Mesendoderm (in vitro differentiated cells): ENCODE measurements around the gene NUPR1.
"Not testable (repeated sequence)": the region's sequence is repeated elsewhere in the genome, so short reads cannot be mapped to it uniquely, and the experiment has no call there.

Experiments used
- DNase-seq: peaks from one replicate; pipeline ENCODE4 v3.0.0; 2013
- H2AK5ac ChIP-seq: 2 replicates; pipeline ENCODE4 v1.6.1; 2013; ENCODE audit warnings: low read length, inconsistent platforms
- H2BK120ac ChIP-seq: 2 replicates; pipeline ENCODE4 v1.6.1; 2013; ENCODE audit warnings: low read depth, mild to moderate bottlenecking, low read length, moderate library complexity, mixed read lengths
- H2BK15ac ChIP-seq: replicated peaks from 2 replicates; pipeline ENCODE4 v1.6.1; 2013; ENCODE audit warnings: low read depth, mild to moderate bottlenecking, moderate library complexity
- H2BK5ac ChIP-seq: 2 replicates; pipeline ENCODE4 v1.6.1; 2013; ENCODE audit warnings: low read length, inconsistent platforms
- H3K18ac ChIP-seq: 2 replicates; pipeline ENCODE4 v1.6.1; 2013; ENCODE audit warnings: mild to moderate bottlenecking, low read length, mixed read lengths
- H3K23ac ChIP-seq: one replicate; pipeline ENCODE4 v1.6.1; 2013; ENCODE audit warnings: low read length
- H3K27ac ChIP-seq: 2 replicates; pipeline ENCODE4 v1.5.1; 2013; ENCODE audit warnings: low read depth, mild to moderate bottlenecking, inconsistent platforms, low read length, moderate library complexity
- H3K27me3 ChIP-seq: 2 replicates; pipeline ENCODE4 v1.6.1; 2013; ENCODE audit warnings: low read length, control low read depth, mild to moderate bottlenecking, inconsistent platforms; ENCODE audit not compliant: insufficient read depth, poor library complexity
- H3K36me3 ChIP-seq: 2 replicates; pipeline ENCODE4 v1.6.1; 2013; ENCODE audit warnings: low read length, inconsistent platforms; ENCODE audit not compliant: control insufficient read depth, insufficient read depth
- H3K4ac ChIP-seq: one replicate; pipeline ENCODE4 v1.6.1; 2013; ENCODE audit warnings: low read depth, mild to moderate bottlenecking, low read length, moderate library complexity
- H3K4me1 ChIP-seq: 2 replicates; pipeline ENCODE4 v1.6.1; 2013; ENCODE audit warnings: low read depth, low read length, inconsistent platforms; ENCODE audit not compliant: control insufficient read depth
- H3K4me2 ChIP-seq: 2 replicates; pipeline ENCODE4 v1.6.1; 2013; ENCODE audit warnings: low read length
- H3K4me3 ChIP-seq: 2 replicates; pipeline ENCODE4 v1.5.1; 2013; ENCODE audit warnings: mild to moderate bottlenecking, low read length
- H3K56ac ChIP-seq: one replicate; pipeline ENCODE4 v1.6.1; 2013; ENCODE audit warnings: low read length
- H3K79me1 ChIP-seq: 2 replicates; pipeline ENCODE4 v1.6.1; 2013; ENCODE audit warnings: low read length, inconsistent platforms
- H3K79me2 ChIP-seq: 2 replicates; pipeline ENCODE4 v1.6.1; 2013; ENCODE audit warnings: mild to moderate bottlenecking, low read length; ENCODE audit not compliant: control insufficient read depth, insufficient read depth
- H3K9ac ChIP-seq: 2 replicates; pipeline ENCODE4 v1.6.1; 2013; ENCODE audit warnings: low read length, inconsistent platforms
- H4K5ac ChIP-seq: one replicate; pipeline ENCODE4 v1.6.1; 2013; ENCODE audit warnings: low read length
- H4K8ac ChIP-seq: one replicate; pipeline ENCODE4 v1.6.1; 2013; ENCODE audit warnings: low read depth, mild to moderate bottlenecking, control low read depth, low read length, moderate library complexity
- WGBS: extraction: QIAGEN DNeasy Blood & Tissue Kit; methylation state at CpG from one replicate; pipeline ENCODE4 v1.1.7; 2013; ENCODE audit warnings: low lambda C conversion rate, missing lambda C conversion rate; ENCODE audit not compliant: insufficient coverage; ENCODE audit errors: extremely low coverage; 5-methylcytosine and 5-hydroxymethylcytosine counted together

NUPR1 gene

DNA sequence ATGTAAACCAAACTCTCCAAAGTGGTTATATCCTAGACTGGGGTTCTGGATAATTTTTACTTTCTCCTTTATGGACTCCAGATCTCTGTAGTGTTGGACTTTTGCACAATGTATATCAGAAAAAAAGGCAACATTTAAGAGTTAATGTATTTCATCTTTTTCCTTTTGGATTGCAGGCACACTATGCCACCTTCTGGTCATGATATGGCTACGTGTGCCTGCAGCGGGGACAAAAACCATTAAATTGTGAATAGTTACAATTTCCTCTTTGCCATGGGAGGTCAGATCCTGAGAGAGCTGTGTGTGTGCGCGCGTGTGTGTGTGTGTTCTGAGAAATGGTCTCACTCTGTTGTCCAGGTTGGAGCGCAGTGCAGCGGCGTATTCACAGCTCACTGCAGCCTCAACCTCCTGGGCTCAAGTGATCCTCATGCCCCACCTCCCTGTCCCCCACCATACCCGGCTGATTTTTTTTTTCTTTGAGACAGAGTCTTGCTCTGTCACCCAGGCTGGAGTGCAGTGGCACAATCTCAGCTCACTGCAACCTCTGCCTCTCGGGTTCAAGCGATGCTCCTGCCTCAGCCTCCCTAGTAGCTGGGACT lies 10.6 kb upstream of the NUPR1 start:
- Histone ChIP-seq H3K36me3 (no peaks in the 10 kb centered on the region), H4K8ac (no peak overlapping the region), H3K9ac (no peak overlapping the region), H2BK5ac (no peak overlapping the region), H3K27me3 (no peaks in the 10 kb centered on the region), H3K4me2 (no peak overlapping the region), H3K4me3 (no peak overlapping the region), H3K79me2 (no peaks in the 10 kb centered on the region), H3K23ac (no peak overlapping the region), H2BK120ac (no peak overlapping the region), H3K56ac (no peak overlapping the region), H4K5ac (no peak overlapping the region), H3K4me1 (no peaks in the 10 kb centered on the region), H3K79me1 (no peaks in the 10 kb centered on the region), H3K18ac (no peak overlapping the region), H2AK5ac (no peak overlapping the region), H3K4ac (no peak overlapping the region), H3K27ac (no peak overlapping the region), H2BK15ac (no peak overlapping the region)
- WGBS: no CpG with 5 or more reads among the region's 11 CpGs
- DNase-seq: no peak

DNA sequence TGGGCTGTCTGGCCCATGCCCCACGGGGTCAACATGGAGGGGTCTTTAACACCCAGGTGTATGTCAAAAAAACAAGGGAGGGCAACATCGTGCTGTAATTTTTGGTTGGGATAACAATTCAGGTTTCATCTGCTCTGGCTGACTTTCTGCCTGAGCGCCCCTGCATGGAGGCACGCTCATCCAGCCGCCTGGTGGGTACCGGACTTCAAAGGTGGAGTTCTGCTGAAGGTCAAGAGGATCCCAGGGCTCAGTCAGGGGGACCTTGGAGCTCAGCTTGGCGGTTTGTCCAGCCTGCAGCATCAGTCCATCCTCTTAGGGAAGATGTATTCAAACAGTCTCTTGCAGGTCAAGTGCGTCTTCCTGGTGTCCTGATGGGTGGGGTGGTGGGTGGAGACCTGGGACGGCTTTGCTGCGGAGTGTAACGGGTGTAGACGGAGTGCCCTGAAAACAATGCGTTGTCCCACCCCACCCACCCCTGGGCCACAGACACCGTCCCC lies 9.6 kb upstream of the NUPR1 start:
- no peaks in the 10 kb centered on the region for H3K4me1 ChIP-seq

DNA sequence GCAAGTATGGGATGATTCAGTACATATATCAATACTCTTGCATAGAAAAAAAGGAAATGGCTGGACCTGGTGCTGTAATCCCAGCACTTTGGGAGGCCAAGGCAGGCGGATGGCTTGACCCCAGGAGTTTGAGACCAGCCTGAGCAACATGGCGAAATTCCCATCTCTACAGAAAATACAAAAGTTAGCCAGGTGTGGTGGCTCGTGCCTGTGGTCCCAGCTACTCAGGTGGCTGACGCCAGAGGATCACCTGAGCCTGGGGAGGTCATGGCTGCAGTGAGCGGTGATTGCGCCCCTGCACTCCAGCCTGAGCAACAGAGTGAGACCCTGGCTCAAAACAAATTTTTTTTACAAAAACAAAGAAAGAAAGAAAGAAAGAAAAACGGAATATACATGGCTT lies 7.9 kb upstream of the NUPR1 start:
- Histone ChIP-seq H4K5ac (no peak overlapping the region), H2AK5ac (no peak overlapping the region), H2BK15ac (no peak overlapping the region), H3K23ac (no peak overlapping the region), H3K4me2 (no peak overlapping the region), H2BK120ac (no peak overlapping the region), H3K56ac (no peak overlapping the region), H4K8ac (no peak overlapping the region), H3K79me1 (no peaks in the 10 kb centered on the region), H3K4me1 (no peaks in the 10 kb centered on the region), H3K18ac (no peak overlapping the region), H3K27me3 (no peaks in the 10 kb centered on the region), H3K36me3 (no peaks in the 10 kb centered on the region), H3K9ac (no peak overlapping the region), H3K4ac (no peak overlapping the region), H3K27ac (no peak overlapping the region), H3K79me2 (no peaks in the 10 kb centered on the region), H2BK5ac (no peak overlapping the region), H3K4me3 (no peak overlapping the region)
- no peak for DNase-seq
- no CpG with 5 or more reads among the region's 7 CpGs for WGBS

More for the DNA sequence above, 9.6 kb upstream of the NUPR1 start:
- Histone ChIP-seq H3K27me3 (no peaks in the 10 kb centered on the region), H3K4me3 (no peak overlapping the region), H4K5ac (no peak overlapping the region), H2AK5ac (no peak overlapping the region), H2BK120ac (no peak overlapping the region), H2BK5ac (no peak overlapping the region), H3K4me2 (no peak overlapping the region), H3K36me3 (no peaks in the 10 kb centered on the region), H3K18ac (no peak overlapping the region), H3K79me2 (no peaks in the 10 kb centered on the region), H3K56ac (no peak overlapping the region), H3K23ac (no peak overlapping the region), H4K8ac (no peak overlapping the region), H3K27ac (no peak overlapping the region), H2BK15ac (no peak overlapping the region), H3K9ac (no peak overlapping the region), H3K4ac (no peak overlapping the region), H3K79me1 (no peaks in the 10 kb centered on the region)
- WGBS: no CpG with 5 or more reads among the region's 14 CpGs
- DNase-seq: no peak

DNA sequence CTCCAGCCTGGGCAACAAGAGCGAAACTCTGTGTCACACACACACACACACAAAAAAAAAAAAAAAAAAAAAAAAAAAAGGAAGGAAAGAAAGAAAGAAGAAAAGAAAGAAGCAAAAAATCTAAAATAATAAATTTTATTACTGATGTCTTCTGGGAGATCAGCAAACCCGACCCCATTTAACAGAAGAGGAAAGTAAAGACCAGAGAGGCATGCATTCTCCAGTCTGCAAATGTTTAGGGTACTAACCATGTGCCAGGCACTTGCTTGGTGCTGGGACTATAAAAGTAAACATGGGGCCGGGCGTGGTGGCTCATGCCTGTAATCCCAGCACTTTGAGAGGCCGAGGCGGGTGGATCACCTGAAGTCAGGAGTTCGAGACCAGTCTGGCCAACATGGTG lies 7.2 kb upstream of the NUPR1 start:
- H2BK120ac ChIP-seq, H3K4me2 ChIP-seq, H3K27ac ChIP-seq, H3K36me3 ChIP-seq, H3K56ac ChIP-seq, H3K79me1 ChIP-seq, H3K27me3 ChIP-seq, H3K23ac ChIP-seq, DNase-seq, H2BK15ac ChIP-seq, H3K4ac ChIP-seq, H3K4me1 ChIP-seq, H4K8ac ChIP-seq, H3K4me3 ChIP-seq, H2AK5ac ChIP-seq, H2BK5ac ChIP-seq, H3K79me2 ChIP-seq, H3K18ac ChIP-seq, H3K9ac ChIP-seq, H4K5ac ChIP-seq: not testable (repeated sequence)
- no CpG with 5 or more reads among the region's 7 CpGs for WGBS

DNA sequence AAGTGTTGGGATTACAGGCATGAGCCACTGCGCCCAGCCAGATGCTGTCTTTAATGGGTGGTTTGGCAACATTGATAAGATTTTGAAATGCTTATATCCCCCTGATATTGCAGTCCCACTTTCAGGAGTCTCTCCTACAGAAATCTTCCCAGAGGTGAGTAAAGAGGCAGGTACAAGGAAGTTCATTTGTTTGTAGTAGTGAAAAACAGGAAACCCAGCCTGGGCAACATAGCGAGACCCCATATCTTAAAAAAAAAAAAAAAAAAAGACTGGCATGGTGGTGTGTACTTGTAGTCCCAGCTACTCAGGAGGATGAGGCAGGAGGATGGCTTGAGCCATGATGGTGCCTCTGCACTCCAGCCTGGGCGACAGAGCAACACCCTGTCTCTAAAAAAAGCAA lies 6.2 kb upstream of the NUPR1 start:
- Histone ChIP-seq H2BK15ac (no peak overlapping the region), H2AK5ac (no peak overlapping the region), H2BK5ac (no peak overlapping the region), H3K9ac (no peak overlapping the region), H3K56ac (no peak overlapping the region), H3K27ac (no peak overlapping the region), H3K79me2 (no peaks in the 10 kb centered on the region), H2BK120ac (no peak overlapping the region), H3K4ac (no peak overlapping the region), H4K5ac (no peak overlapping the region), H3K79me1 (no peaks in the 10 kb centered on the region), H3K18ac (no peak overlapping the region), H3K4me1 (no peaks in the 10 kb centered on the region), H3K4me2 (no peak overlapping the region), H3K36me3 (no peaks in the 10 kb centered on the region), H4K8ac (no peak overlapping the region), H3K23ac (no peak overlapping the region), H3K27me3 (no peaks in the 10 kb centered on the region), H3K4me3 (no peak overlapping the region)
- no peak for DNase-seq
- no CpG with 5 or more reads among the region's 3 CpGs for WGBS

DNA sequence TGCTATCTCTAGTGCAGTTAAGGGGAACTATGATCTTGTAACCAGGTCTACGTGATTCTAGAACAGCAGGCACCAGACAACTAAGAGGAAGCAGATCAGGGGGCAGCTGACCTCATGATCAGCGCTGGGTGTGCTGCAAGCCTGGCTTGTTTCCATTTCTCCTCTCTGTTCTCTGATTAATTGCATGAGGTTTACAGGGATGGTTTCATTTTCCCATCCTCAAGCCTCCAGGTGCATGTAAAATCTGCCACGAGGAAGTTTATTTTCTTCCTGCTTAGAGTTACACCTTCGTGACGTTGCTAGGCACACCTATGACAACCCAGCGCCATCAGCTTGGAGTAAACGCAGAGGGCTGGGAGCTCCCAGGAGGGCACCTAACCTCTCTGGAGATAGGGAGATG lies 4.3 kb upstream of the NUPR1 start:
- no peak overlapping the region for H2AK5ac ChIP-seq
- H3K79me1 ChIP-seq: no peaks in the 10 kb centered on the region
- H3K9ac ChIP-seq: no peak overlapping the region
- no peak overlapping the region for H2BK120ac ChIP-seq
- no peaks in the 10 kb centered on the region for H3K27me3 ChIP-seq
- no peak overlapping the region for H3K18ac ChIP-seq
- H2BK5ac ChIP-seq: no peak overlapping the region
- H3K4me2 ChIP-seq: no peak overlapping the region
- no peaks in the 10 kb centered on the region for H3K79me2 ChIP-seq
- H3K36me3 ChIP-seq: no peaks in the 10 kb centered on the region
- no peak overlapping the region for H3K4ac ChIP-seq
- H3K4me1 ChIP-seq: no peaks in the 10 kb centered on the region
- no peak overlapping the region for H3K4me3 ChIP-seq
- H4K8ac ChIP-seq: no peak overlapping the region
- no peak for DNase-seq
- no peak overlapping the region for H4K5ac ChIP-seq
- no peak overlapping the region for H3K23ac ChIP-seq
- no CpG with 5 or more reads among the region's 7 CpGs for WGBS
- no peak overlapping the region for H3K27ac ChIP-seq
- H3K56ac ChIP-seq: no peak overlapping the region
- no peak overlapping the region for H2BK15ac ChIP-seq
